C4-2B (cell line): ENCODE results near the gene ACAD11.
"Not testable (repeated sequence)": the region's sequence is repeated elsewhere in the genome, so short reads cannot be mapped to it uniquely, and the experiment has no call there.

ENCODE experiments used
- H3K27ac ChIP-seq: fragments of 450-650 bp; 2 replicates; pipeline ENCODE4 v1.5.1; 2017
- ZFX ChIP-seq: fragments of 450-650 bp; IDR thresholded peaks from 2 replicates; pipeline ENCODE4 v1.6.1; 2017
- TF ChIP-seq, protein P1 (sequence below): fragments of 450-650 bp; conservative IDR thresholded peaks from 2 replicates; pipeline ENCODE4 v1.5.1; 2017; ENCODE audit warnings: mild to moderate bottlenecking

ACAD11 gene

DNA sequence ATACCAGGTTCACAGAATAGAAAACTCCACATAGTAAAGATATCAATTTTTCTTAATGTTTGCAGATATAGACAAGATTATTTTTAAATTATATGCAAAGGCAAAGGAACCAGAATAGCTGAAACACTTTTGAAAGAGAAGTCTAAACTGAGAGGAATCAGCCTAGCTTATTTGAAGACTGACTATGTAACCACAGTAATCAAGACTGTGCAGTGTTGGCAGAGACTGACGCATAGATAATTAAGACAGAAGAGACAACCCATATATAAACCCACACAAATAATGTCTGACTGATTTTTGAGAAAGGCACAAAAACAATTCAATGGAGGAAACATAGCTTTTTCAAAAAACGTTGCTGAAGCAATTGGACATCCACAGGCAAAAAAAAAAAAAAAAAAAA, 91.2 kb downstream of the ACAD11 start:
- no peak overlapping the region for H3K27ac ChIP-seq
- TF ChIP-seq, protein P1, sequence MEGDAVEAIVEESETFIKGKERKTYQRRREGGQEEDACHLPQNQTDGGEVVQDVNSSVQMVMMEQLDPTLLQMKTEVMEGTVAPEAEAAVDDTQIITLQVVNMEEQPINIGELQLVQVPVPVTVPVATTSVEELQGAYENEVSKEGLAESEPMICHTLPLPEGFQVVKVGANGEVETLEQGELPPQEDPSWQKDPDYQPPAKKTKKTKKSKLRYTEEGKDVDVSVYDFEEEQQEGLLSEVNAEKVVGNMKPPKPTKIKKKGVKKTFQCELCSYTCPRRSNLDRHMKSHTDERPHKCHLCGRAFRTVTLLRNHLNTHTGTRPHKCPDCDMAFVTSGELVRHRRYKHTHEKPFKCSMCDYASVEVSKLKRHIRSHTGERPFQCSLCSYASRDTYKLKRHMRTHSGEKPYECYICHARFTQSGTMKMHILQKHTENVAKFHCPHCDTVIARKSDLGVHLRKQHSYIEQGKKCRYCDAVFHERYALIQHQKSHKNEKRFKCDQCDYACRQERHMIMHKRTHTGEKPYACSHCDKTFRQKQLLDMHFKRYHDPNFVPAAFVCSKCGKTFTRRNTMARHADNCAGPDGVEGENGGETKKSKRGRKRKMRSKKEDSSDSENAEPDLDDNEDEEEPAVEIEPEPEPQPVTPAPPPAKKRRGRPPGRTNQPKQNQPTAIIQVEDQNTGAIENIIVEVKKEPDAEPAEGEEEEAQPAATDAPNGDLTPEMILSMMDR, result no peak
- TF ChIP-seq ZFX, result no peak

DNA sequence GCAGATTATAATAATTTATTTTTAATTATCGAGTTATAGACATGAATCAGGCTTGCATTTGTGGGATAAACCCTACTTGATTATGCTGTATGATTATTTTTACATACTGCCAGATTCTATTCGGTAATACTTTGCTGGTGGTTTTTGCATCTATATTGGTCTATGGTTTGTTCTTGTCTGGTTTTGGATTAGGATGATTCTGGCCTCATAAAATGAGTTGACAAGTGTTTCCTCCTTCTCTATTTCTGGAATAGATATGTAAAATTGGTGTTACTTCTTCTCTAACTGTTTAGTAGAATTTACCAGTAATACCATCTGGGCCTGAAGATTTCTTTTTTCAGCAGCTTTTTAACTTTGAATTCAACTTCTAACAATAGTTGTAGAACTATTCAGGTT, 95.5 kb downstream of the ACAD11 start:
- TF ChIP-seq ZFX, result no peak
- TF ChIP-seq, protein P1, result no peak
- H3K27ac ChIP-seq, result no peak overlapping the region

DNA sequence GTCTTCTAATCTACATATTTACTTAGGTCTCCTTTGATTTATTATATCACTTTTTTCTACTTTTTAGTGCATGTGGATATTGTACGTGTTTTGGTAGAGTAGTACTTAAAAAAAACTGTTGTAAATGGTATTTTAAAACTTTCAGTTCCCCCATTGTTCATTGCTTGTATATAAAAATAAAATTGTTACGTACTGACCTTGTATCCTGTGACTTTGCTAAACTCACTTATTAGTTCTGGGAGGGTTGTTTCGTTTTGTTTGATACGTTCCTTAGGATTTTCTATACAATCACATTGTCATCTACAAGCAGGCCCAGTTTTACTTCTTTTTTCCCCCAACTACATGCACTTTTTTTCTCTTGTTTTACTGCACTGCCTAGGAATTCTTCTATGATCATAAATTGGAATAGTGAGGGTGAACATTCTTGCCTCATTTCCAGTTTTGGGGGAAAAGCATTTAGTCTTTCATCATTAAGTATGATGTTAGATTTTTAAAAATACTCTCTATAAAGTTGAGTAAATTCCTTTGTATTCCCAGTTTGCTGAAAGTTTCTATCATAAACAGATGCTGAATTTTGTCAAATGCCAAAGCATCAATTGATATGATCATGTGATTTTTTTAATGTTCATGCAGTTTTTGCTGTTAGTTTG, 96.1 kb downstream of the ACAD11 start:
- no peak overlapping the region for H3K27ac ChIP-seq
- TF ChIP-seq ZFX, result no peak
- TF ChIP-seq, protein P1, result no peak; the same call in 1 of the 2 replicates

DNA sequence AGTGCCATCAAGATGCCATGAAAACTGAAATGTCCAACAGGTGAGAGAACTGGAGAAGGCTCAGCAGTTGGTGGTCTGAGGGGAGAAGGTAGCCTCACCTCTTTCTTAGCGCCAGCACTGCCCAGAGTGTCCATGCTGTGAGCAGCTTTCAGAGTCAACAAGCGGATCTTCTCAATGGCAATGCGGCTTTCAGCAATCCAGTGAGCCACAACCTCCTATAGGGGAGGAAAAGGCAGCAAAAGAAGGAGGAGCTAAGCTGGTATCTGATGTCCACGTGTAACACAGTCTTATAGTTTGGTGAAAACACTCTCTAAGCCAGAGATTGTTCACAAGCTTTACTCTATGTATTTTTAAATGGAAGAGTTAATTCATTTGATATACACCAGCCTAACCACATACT, 98.6 kb downstream of the ACAD11 start:
- H3K27ac ChIP-seq, result no peak overlapping the region
- no peak for TF ChIP-seq ZFX
- TF ChIP-seq, protein P1, result no peak

DNA sequence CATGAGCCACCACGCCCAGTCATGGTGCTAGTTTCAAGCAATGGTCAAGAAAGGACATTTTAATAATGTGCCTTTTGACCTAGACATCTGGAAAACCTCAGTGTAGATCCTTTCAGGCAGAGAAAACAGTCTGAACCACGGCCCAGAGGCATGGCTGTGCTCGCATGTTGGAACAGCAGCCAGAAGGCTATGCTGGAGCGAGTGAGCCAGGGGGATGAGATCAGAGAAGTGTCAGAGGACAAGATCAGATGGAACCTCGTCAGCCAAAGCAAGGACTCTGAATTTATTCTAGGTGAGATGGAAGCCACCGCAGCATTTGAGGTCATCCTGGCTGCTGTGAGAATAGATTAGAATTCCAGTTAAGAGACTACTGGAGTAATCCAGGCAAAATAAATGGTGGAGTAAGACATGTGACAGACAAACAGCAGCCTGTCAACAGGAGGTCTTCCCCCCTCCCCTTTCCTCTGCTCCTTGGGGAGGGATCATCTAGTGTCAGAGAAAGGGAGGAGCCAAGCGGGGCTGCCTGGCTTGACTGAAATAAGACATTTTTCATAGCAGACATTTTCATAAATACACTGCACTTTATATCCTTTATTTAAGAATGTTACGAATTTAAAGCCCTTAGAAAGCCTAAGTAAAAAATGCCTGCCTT, 103.0 kb downstream of the ACAD11 start:
- H3K27ac ChIP-seq, result no peak overlapping the region
- TF ChIP-seq, protein P1, result no peak
- no peak for TF ChIP-seq ZFX

DNA sequence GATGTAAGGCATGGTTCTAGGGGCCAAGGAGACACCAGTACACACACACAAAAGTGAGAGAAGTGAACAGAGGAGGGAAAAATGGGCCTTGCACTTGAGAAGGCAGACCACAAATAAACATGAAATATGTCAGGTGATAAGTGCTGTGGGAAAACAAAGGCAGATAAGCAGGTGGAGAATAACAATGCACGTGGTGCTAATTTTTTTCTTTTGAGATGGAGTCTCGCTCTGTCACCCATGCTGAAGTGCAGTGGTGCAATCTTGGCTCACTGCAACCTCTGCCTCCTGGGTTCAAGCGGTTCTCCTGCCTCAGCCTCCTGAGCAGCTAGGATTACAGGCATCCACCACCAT, 103.6 kb downstream of the ACAD11 start:
- not testable (repeated sequence) for H3K27ac ChIP-seq

DNA sequence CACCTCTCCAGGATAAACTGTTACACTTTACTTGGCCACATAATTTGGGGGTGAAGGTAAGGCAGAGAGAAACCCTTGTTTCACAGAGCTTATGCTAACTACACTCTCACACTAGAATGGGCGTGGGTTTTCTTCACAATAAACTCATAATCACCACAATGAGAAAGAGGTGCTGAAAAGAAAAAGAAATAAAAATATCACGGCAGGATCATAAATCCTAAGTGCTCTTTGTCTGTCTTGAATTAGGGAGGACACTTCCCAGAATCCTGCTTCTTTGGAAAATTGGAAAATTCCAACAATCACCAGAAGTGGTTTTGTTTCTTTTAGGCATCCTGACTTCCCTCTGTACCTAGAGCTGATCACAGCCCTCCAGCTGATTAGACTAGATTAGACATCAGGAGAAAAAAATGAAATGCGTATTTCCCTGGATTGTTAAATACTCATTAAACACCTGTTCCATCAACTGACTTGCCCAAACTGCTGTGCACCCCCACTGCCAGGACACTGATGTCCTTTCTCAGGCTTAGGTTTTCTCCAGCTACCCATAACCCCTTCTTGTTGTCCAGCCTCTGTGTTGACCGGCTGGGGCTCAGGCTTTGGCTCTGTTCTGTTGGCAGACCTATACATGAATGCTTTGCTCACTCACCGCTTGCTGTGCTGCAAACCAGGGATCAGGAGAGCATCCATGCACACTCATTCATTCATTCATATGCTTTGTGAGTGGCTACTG, 104.1 kb downstream of the ACAD11 start:
- H3K27ac ChIP-seq, result no peak overlapping the region
- TF ChIP-seq, protein P1, result no peak
- no peak for TF ChIP-seq ZFX
